ENCODE results near the gene ARHGAP42. TPM values are rescaled to one million over a fixed set of nuclear protein-coding genes. Genes with fewer than 3 reads are reported as not detected.

Gene ARHGAP42
- total RNA-seq, 1 experiment from 2014 or later: 39.1 TPM

DNA sequence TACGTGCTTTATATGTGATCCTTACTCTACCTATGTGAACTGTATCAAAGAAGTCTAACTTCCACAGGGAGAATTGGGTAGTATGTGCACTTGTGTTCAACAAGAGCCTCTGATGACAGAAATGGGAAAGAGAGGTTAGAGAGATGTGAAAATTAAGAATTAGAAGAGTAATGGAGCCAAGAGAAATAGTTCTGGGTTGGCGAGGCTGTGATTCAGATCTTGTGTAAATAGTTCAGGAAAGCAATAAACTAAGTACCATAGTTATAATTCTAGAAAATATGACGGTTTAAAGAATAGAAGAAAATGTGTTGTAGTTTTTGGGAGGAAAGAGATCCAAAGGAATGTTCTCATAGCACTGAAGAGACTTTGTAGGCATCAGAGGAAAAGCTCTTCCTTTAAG is 112.4 kb downstream of the ARHGAP42 start:
- H3K4me3 Mint-ChIP-seq: no peak overlapping the region
- Histone ChIP-seq H2BK12ac (ENCODE audit: insufficient read length, low read depth, low read length) (no peak overlapping the region), H2BK5ac (ENCODE audit: insufficient read length, low read length) (no peak overlapping the region), H4K20me1 (ENCODE audit: control insufficient read depth, insufficient read depth, insufficient read length) (no peaks in the 10 kb centered on the region), H3K79me2 (ENCODE audit: insufficient read depth, low read length) (no peaks in the 10 kb centered on the region), H3K23me2 (ENCODE audit: insufficient read length, low read depth, low read length, poor library complexity, severe bottlenecking) (no peaks in the 10 kb centered on the region), H2BK15ac (ENCODE audit: low read depth, low read length) (no peak overlapping the region), H3K18ac (ENCODE audit: insufficient read length, low read depth, low read length) (no peak overlapping the region), H2AK5ac (ENCODE audit: insufficient read length, low read length) (no peak overlapping the region), H4K5ac (ENCODE audit: insufficient read length, low read depth, low read length) (no peak overlapping the region), H3K4me1 (ENCODE audit: insufficient read depth, low read length) (no peaks in the 10 kb centered on the region), H3K4me2 (ENCODE audit: insufficient read depth, insufficient read length, low read length) (no peak overlapping the region), H2BK120ac (ENCODE audit: low read depth, low read length, poor library complexity, severe bottlenecking) (no peak overlapping the region), H3K27me3 (ENCODE audit: insufficient read depth, low read length) (no peaks in the 10 kb centered on the region), H3K79me1 (ENCODE audit: insufficient read depth, low read depth, low read length, poor library complexity, severe bottlenecking) (peaks cover 2% of the 10 kb centered on the region), H3K56ac (ENCODE audit: insufficient read length, low read depth, low read length) (no peak overlapping the region), H3K9me3 (ENCODE audit: control insufficient read depth, low read depth, low read length) (no peaks in the 10 kb centered on the region), H3K14ac (ENCODE audit: insufficient read depth, low read length) (no peak overlapping the region), H3K23ac (ENCODE audit: insufficient read length, low read depth, low read length) (no peak overlapping the region), H3K27ac (ENCODE audit: insufficient read length, low read depth, low read length) (no peak overlapping the region), H3K9ac (ENCODE audit: extremely low read depth, insufficient read length, low read length) (no peak overlapping the region), H4K8ac (replicated peaks; ENCODE audit: insufficient read length, low read depth, low read length) (no peak overlapping the region), H4K91ac (ENCODE audit: insufficient read length, low read depth, low read length) (no peak overlapping the region), H3T11ph (ENCODE audit: low read length) (no peak overlapping the region), H2AFZ (ENCODE audit: low read length) (no peak overlapping the region), H3K4ac (ENCODE audit: low read depth, low read length) (no peak overlapping the region), H2BK20ac (ENCODE audit: low read depth, low read length, poor library complexity, severe bottlenecking) (no peak overlapping the region)
- peaks cover 8% of the 10 kb centered on the region in 2 experiments for H3K4me1 Mint-ChIP-seq
- no peaks in the 10 kb centered on the region for H3K9me3 Mint-ChIP-seq
- no peak for DNase-seq
- H3K36me3 Mint-ChIP-seq (ENCODE audit: insufficient read depth in 1 of 3, low read depth in 3 of 3): peaks cover 0 to 20% (median 10%) of the 10 kb centered on the region in 3 experiments; a peak in 4 of 7 replicates
- no peak overlapping the region for H3K27ac Mint-ChIP-seq
- no peaks in the 10 kb centered on the region for H3K27me3 Mint-ChIP-seq (ENCODE audit: low read depth)
- TF ChIP-seq, protein P1, sequence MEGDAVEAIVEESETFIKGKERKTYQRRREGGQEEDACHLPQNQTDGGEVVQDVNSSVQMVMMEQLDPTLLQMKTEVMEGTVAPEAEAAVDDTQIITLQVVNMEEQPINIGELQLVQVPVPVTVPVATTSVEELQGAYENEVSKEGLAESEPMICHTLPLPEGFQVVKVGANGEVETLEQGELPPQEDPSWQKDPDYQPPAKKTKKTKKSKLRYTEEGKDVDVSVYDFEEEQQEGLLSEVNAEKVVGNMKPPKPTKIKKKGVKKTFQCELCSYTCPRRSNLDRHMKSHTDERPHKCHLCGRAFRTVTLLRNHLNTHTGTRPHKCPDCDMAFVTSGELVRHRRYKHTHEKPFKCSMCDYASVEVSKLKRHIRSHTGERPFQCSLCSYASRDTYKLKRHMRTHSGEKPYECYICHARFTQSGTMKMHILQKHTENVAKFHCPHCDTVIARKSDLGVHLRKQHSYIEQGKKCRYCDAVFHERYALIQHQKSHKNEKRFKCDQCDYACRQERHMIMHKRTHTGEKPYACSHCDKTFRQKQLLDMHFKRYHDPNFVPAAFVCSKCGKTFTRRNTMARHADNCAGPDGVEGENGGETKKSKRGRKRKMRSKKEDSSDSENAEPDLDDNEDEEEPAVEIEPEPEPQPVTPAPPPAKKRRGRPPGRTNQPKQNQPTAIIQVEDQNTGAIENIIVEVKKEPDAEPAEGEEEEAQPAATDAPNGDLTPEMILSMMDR (conservative IDR thresholded peaks at IDR 0.05): no peak
- 100% methylated on average over 2 of the region's 3 CpGs for WGBS (ENCODE audit: extremely low coverage, insufficient read length, low lambda C conversion rate)

Measured in H9 (cell line).